Thoracic aorta (tissue), 2 donors: Measurements from ENCODE around the gene GTSE1. TPM values are rescaled to one million over a fixed set of nuclear protein-coding genes. Genes with fewer than 3 reads are reported as not detected.

ENCODE experiments used
- ATAC-seq: fragments of 150-250 bp; one replicate; pipeline ENCODE4 v1.8.0; 2017; ENCODE audit warnings: low read depth; ENCODE audit not compliant: insufficient number of reproducible peaks, low FRiP score
- DNase-seq: peaks from one replicate; pipeline ENCODE4 v3.0.0-alpha.2; 2020; ENCODE audit warnings: low spot score
- H3K27ac ChIP-seq, 2 donors: fragments of 200-600 bp; sonication (generic); 1 replicate in 1 of 2; 2 replicates in 1 of 2; pipeline ENCODE4 v1.5.1; 2016; ENCODE audit warnings: mild to moderate bottlenecking in 2 of 2, moderate library complexity in 2 of 2
- H3K27me3 ChIP-seq: fragments of 200-600 bp; sonication (generic); replicated peaks from 2 replicates; pipeline ENCODE4 v1.6.0; 2016; ENCODE audit warnings: mild to moderate bottlenecking; ENCODE audit not compliant: insufficient read depth
- H3K36me3 ChIP-seq: fragments of 200-600 bp; sonication (generic); one replicate; pipeline ENCODE4 v1.5.1; 2016
- H3K4me1 ChIP-seq, 2 donors: fragments of 200-600 bp; sonication (generic); 1 replicate in 1 of 2; 2 replicates in 1 of 2; pipeline versions ENCODE4 v1.5.1 to v1.6.0; 2016; ENCODE audit warnings: low read depth in 2 of 2, mild to moderate bottlenecking in 1 of 2; ENCODE audit not compliant: control insufficient read depth in 1 of 2
- H3K4me3 ChIP-seq: fragments of 200-600 bp; sonication (generic); 2 replicates; pipeline ENCODE4 v1.5.1; 2016; ENCODE audit warnings: mild to moderate bottlenecking
- H3K9me3 ChIP-seq: fragments of 200-600 bp; sonication (generic); 2 replicates; pipeline ENCODE4 v1.5.1; 2016
- total RNA-seq, 2 donors: library from RNA; depleted of rRNA; stranded (reverse); fragments of >200 nt; gene quantifications; one replicate each; pipeline versions ENCODE4 v1.1.0 to v1.2.3, GENCODE V29; 2016
- TF ChIP-seq, protein P1 (sequence below): fragments of 200-600 bp; sonication (generic); IDR thresholded peaks from one replicate; pipeline ENCODE4 v1.5.1; 2019; ENCODE audit warnings: antibody characterized with exemption

Gene GTSE1
- total RNA-seq, 2 donors from 2014 or later = 0.41 to 0.92 TPM

DNA sequence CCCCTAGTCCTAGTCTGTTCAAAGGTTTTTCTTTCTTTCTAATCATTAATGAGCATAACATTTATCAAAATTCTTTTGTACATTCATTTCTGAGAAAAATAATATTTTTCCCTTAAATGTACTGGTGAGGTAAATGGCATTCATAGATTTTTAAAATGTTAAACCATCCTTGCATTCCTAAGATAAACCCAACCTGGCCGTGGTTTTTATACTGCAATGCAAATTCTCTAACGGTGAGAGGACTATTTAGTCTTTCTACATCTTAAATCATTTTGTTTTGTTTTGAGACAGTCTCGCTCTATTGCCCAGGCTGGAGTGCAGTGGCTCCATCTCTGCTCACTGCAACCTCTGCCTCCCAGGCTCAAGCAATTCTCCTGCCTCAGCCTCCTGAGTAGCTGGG is 79.4 kb downstream of the GTSE1 start:
- Histone ChIP-seq H3K4me3 (no peak overlapping the region), H3K9me3 (peaks cover 5% of the 10 kb centered on the region), H3K27ac (no peak overlapping the region), H3K36me3 (no peaks in the 10 kb centered on the region), H3K4me1 (no peaks in the 10 kb centered on the region), H3K27me3 (no peaks in the 10 kb centered on the region)
- ATAC-seq (no peak), DNase-seq (no peak)
- TF ChIP-seq, protein P1, sequence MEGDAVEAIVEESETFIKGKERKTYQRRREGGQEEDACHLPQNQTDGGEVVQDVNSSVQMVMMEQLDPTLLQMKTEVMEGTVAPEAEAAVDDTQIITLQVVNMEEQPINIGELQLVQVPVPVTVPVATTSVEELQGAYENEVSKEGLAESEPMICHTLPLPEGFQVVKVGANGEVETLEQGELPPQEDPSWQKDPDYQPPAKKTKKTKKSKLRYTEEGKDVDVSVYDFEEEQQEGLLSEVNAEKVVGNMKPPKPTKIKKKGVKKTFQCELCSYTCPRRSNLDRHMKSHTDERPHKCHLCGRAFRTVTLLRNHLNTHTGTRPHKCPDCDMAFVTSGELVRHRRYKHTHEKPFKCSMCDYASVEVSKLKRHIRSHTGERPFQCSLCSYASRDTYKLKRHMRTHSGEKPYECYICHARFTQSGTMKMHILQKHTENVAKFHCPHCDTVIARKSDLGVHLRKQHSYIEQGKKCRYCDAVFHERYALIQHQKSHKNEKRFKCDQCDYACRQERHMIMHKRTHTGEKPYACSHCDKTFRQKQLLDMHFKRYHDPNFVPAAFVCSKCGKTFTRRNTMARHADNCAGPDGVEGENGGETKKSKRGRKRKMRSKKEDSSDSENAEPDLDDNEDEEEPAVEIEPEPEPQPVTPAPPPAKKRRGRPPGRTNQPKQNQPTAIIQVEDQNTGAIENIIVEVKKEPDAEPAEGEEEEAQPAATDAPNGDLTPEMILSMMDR = no peak

DNA sequence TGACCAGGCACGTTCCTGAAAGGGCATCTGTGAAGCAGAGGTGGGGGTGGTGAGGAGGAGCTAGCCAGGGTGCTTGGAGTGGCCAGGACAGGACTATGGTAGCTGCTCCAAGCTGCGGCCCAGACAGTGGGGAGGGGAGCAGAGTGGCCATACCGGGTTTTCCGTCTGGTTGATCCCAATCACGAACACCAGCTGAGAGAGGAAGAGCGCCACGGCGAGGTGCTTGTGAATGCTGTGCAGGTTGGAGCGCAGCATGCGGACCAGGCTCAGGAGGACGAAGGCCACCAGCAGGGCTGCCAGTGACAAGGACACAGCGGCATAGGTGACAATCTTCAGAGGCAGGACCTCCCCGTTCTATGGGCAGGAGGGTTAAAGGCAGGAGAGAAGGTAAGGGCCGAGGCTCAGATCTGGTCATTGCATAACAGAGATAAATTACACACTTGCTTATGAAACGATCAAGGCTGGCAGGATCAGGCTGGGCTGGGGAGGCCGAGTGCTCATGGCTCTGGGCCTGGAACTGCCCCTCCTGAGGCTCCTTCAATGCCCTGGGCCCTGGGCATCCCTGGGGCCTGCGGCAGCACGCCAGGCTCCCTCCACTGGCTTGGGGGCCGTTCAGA is 80.3 kb downstream of the GTSE1 start:
- DNase-seq (no peak), ATAC-seq (no peak)
- Histone ChIP-seq H3K27ac (no peak overlapping the region), H3K4me1 (no peaks in the 10 kb centered on the region), H3K27me3 (no peaks in the 10 kb centered on the region), H3K4me3 (no peak overlapping the region), H3K9me3 (peaks cover 5% of the 10 kb centered on the region), H3K36me3 (no peaks in the 10 kb centered on the region)
- TF ChIP-seq, protein P1 = no peak

DNA sequence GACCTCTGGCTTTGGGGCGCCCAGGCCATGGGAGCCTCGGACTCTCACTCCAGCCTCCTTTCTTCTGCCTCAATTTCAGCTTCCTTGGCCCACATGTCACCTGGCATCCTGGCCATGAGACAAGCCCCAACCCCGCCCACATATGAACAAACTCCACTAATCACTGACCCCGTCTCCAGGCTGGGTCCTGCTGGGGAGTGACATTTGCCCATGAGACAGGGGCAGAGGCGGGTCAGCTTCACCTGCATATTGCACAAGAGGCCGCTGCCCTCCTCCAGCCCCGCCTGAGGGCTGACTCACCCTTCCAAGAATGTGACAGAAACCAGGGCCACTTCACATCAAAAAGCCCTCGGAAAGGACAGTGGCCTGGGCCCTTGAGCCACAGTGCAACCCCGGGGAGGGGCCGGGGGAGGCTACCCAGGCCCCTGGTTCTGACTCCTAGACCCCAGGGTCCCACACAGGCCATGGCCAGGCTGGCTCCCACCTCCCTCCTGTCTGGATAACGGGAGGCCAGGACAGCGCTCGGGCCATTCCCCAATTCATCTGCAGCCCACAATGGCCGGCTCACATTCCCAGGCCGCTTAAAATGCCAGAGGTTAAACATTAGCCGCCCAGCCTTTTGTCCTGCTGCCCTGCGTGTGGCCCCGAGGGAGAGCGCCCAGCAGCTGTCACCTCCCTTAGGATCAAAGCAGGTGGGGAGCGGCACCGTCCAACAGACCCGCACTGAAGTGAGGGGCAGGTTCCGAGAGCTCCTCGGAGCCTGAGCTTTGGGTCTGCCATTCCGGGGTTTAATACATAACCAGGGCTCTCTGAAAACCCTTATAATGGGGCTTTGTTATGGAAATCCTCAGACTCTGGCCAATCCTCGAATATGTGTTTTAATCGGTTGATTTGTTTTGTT is 81.1 kb downstream of the GTSE1 start:
- TF ChIP-seq, protein P1 = no peak
- Histone ChIP-seq H3K9me3 (peaks cover 5% of the 10 kb centered on the region), H3K4me1 (no peaks in the 10 kb centered on the region), H3K27ac (no peak overlapping the region), H3K36me3 (no peaks in the 10 kb centered on the region), H3K27me3 (no peaks in the 10 kb centered on the region), H3K4me3 (no peak overlapping the region)
- no peak for DNase-seq
- no peak for ATAC-seq

DNA sequence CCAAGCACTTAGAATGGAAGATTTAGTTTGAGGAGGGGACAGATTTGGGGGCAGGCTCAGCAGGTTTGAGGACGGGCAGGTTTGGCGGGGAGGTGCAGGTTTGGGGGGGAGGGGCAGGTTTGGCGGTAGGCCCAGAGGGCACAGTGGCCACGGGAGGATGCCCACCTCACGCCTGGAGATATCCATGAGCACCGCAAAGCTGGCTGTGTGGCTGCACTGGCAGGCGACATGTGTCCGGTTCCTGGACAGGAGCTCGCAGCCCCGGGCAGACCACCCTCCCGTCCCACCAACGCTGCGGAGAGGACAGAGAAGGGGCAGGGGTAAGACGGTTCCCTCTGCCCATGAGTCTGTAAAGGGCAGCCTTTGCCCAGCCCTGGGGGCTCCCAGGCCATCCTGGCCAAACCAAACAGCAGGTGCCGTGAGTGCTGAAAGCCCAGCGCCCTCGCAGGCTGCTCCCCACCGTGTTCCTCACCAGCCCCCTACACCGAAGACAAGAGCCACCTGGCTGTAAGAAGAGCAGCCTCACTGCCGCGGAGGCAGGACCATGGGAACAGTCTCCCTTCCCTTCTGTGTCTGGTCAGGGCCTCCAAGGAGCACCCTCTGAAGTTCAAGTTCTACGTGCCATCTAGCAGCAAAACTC is 81.9 kb downstream of the GTSE1 start:
- Histone ChIP-seq H3K4me1 (no peaks in the 10 kb centered on the region), H3K36me3 (no peaks in the 10 kb centered on the region), H3K4me3 (no peak overlapping the region), H3K9me3 (peaks cover 5% of the 10 kb centered on the region), H3K27ac (no peak overlapping the region), H3K27me3 (no peaks in the 10 kb centered on the region)
- TF ChIP-seq, protein P1 = no peak
- DNase-seq (no peak), ATAC-seq (no peak)
